Measurements from ENCODE around the gene SLC2A9.
A peak's percentile ranks its signal among the peaks of the same experiment; 100 is the strongest.

The SLC2A9 gene

GRCh38 chr4:10047967-10048366, 26.7 kb upstream of the SLC2A9 start:
- Histone ChIP-seq H3K4ac (ENCODE audit: low read depth, low read length) (no peak overlapping the region), H2BK120ac (ENCODE audit: insufficient read depth, low read length, poor library complexity) (no peak overlapping the region), H2AFZ (ENCODE audit: insufficient read depth, low read length, poor library complexity) (no peak overlapping the region), H3K4me3 (ENCODE audit: low read depth, low read length) (no peak overlapping the region), H3K36me3 (ENCODE audit: control insufficient read depth in 1 of 2, insufficient read depth in 2 of 2, low read length in 2 of 2) (no peaks in the 10 kb centered on the region), H4K91ac (ENCODE audit: low read depth, low read length) (no peak overlapping the region), H3K4me2 (ENCODE audit: low read length) (no peak overlapping the region), H4K8ac (ENCODE audit: low read depth, low read length) (no peak overlapping the region), H3K14ac (ENCODE audit: low read length) (no peak overlapping the region), H3K18ac (ENCODE audit: low read length) (no peak overlapping the region), H3K79me2 (ENCODE audit: control insufficient read depth, insufficient read depth, low read length, poor library complexity) (no peaks in the 10 kb centered on the region), H2AK5ac (ENCODE audit: low read length) (no peak overlapping the region), H3K27ac (ENCODE audit: low read depth, low read length) (no peak overlapping the region), H3K4me1 (ENCODE audit: control insufficient read depth in 1 of 2, insufficient read depth in 2 of 2, low read length in 2 of 2) (peaks cover 8 to 17% of the 10 kb centered on the region in 2 experiments), H2BK12ac (ENCODE audit: low read length) (no peak overlapping the region), H3K9me3 (ENCODE audit: insufficient read depth, low read depth, low read length) (no peaks in the 10 kb centered on the region), H4K12ac (ENCODE audit: low read depth, low read length) (no peak overlapping the region), H3K27me3 (ENCODE audit: insufficient read depth, low read length) (no peaks in the 10 kb centered on the region), H3K79me1 (ENCODE audit: low read length) (no peaks in the 10 kb centered on the region), H2BK5ac (ENCODE audit: low read depth, low read length, poor library complexity) (no peak overlapping the region), H3K23ac (ENCODE audit: low read length) (no peak overlapping the region), H3K9ac (ENCODE audit: low read length) (no peak overlapping the region)
- no peak for DNase-seq
- no CpG with 5 or more reads among the region's 5 CpGs for WGBS (ENCODE audit: extremely low coverage, insufficient coverage, insufficient read length)

DNA sequence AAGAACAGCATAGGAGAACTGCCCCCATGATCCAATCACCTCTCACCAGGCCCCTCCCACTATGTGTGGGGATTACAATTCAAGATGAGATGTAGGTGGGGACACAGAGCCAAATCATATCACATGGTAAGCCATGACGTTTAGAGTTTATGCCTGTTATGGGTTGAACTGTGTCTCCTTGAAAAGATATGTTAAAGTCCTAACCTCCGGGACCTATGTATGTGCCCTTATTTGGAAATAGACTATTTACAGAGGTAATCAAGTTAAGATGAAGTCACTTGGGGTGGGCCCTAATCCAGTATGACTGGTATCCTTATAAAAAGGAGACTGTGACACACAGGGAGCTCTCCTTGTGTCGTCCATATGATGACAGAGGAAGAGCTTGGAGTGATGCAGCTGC, 25.2 kb upstream of the SLC2A9 start:
- no peak overlapping the region for H3K4ac ChIP-seq (ENCODE audit: low read depth, low read length)
- H2AK5ac ChIP-seq (ENCODE audit: low read length), result no peak overlapping the region
- DNase-seq, result no peak
- H2BK120ac ChIP-seq (ENCODE audit: insufficient read depth, low read length, poor library complexity), result no peak overlapping the region
- H3K14ac ChIP-seq (ENCODE audit: low read length), result no peak overlapping the region
- H3K36me3 ChIP-seq (ENCODE audit: control insufficient read depth in 1 of 2, insufficient read depth in 2 of 2, low read length in 2 of 2), result no peaks in the 10 kb centered on the region
- no peak overlapping the region for H3K27ac ChIP-seq (ENCODE audit: low read depth, low read length)
- H4K12ac ChIP-seq (ENCODE audit: low read depth, low read length), result no peak overlapping the region
- no peak overlapping the region for H2BK12ac ChIP-seq (ENCODE audit: low read length)
- no peaks in the 10 kb centered on the region for H3K79me2 ChIP-seq (ENCODE audit: control insufficient read depth, insufficient read depth, low read length, poor library complexity)
- H3K79me1 ChIP-seq (ENCODE audit: low read length), result no peaks in the 10 kb centered on the region
- WGBS (ENCODE audit: extremely low coverage, insufficient coverage, insufficient read length), result no CpG with 5 or more reads among the region's 3 CpGs
- no peak overlapping the region for H4K8ac ChIP-seq (ENCODE audit: low read depth, low read length)
- H3K27me3 ChIP-seq (ENCODE audit: insufficient read depth, low read length), result no peaks in the 10 kb centered on the region
- no peak overlapping the region for H2BK5ac ChIP-seq (ENCODE audit: low read depth, low read length, poor library complexity)
- H2AFZ ChIP-seq (ENCODE audit: insufficient read depth, low read length, poor library complexity), result no peak overlapping the region
- H3K18ac ChIP-seq (ENCODE audit: low read length), result no peak overlapping the region
- H3K23ac ChIP-seq (ENCODE audit: low read length), result no peak overlapping the region
- H3K9me3 ChIP-seq (ENCODE audit: insufficient read depth, low read depth, low read length), result no peaks in the 10 kb centered on the region
- no peak overlapping the region for H3K9ac ChIP-seq (ENCODE audit: low read length)
- H3K4me1 ChIP-seq (ENCODE audit: control insufficient read depth in 1 of 2, insufficient read depth in 2 of 2, low read length in 2 of 2), result peaks cover 8 to 17% of the 10 kb centered on the region in 2 experiments
- H3K4me2 ChIP-seq (ENCODE audit: low read length), result no peak overlapping the region
- no peak overlapping the region for H3K4me3 ChIP-seq (ENCODE audit: low read depth, low read length)
- H4K91ac ChIP-seq (ENCODE audit: low read depth, low read length), result no peak overlapping the region

- Histone ChIP-seq H4K12ac (ENCODE audit: low read depth, low read length) (no peak overlapping the region), H2AFZ (ENCODE audit: insufficient read depth, low read length, poor library complexity) (no peak overlapping the region), H2AK5ac (ENCODE audit: low read length) (no peak overlapping the region), H3K4ac (ENCODE audit: low read depth, low read length) (no peak overlapping the region), H3K36me3 (ENCODE audit: control insufficient read depth in 1 of 2, insufficient read depth in 2 of 2, low read length in 2 of 2) (no peaks in the 10 kb centered on the region), H3K18ac (ENCODE audit: low read length) (no peak overlapping the region), H3K79me1 (ENCODE audit: low read length) (no peaks in the 10 kb centered on the region), H3K23ac (ENCODE audit: low read length) (no peak overlapping the region), H3K4me2 (ENCODE audit: low read length) (no peak overlapping the region), H3K4me1 (ENCODE audit: control insufficient read depth in 1 of 2, insufficient read depth in 2 of 2, low read length in 2 of 2) (peaks cover 8 to 13% of the 10 kb centered on the region in 2 experiments), H3K27me3 (ENCODE audit: insufficient read depth, low read length) (no peaks in the 10 kb centered on the region), H2BK120ac (ENCODE audit: insufficient read depth, low read length, poor library complexity) (no peak overlapping the region), H4K91ac (ENCODE audit: low read depth, low read length) (no peak overlapping the region), H4K8ac (ENCODE audit: low read depth, low read length) (no peak overlapping the region), H3K9me3 (ENCODE audit: insufficient read depth, low read depth, low read length) (no peaks in the 10 kb centered on the region), H3K27ac (ENCODE audit: low read depth, low read length) (no peak overlapping the region), H3K9ac (ENCODE audit: low read length) (no peak overlapping the region), H3K4me3 (ENCODE audit: low read depth, low read length) (no peak overlapping the region), H3K14ac (ENCODE audit: low read length) (no peak overlapping the region), H3K79me2 (ENCODE audit: control insufficient read depth, insufficient read depth, low read length, poor library complexity) (no peaks in the 10 kb centered on the region), H2BK5ac (ENCODE audit: low read depth, low read length, poor library complexity) (no peak overlapping the region), H2BK12ac (ENCODE audit: low read length) (no peak overlapping the region)
- WGBS (ENCODE audit: extremely low coverage, insufficient coverage, insufficient read length), result no CpG with 5 or more reads among the region's 1 CpG
- peak in 1 of 2 donors; percentile 60 for DNase-seq
These were observed 24.2 kb upstream of the SLC2A9 start for GRCh38 chr4:10045481-10045880.

- Histone ChIP-seq H3K4ac (ENCODE audit: low read depth, low read length) (no peak overlapping the region), H3K9ac (ENCODE audit: low read length) (no peak overlapping the region), H4K12ac (ENCODE audit: low read depth, low read length) (no peak overlapping the region), H3K36me3 (ENCODE audit: control insufficient read depth in 1 of 2, insufficient read depth in 2 of 2, low read length in 2 of 2) (no peaks in the 10 kb centered on the region), H2BK120ac (ENCODE audit: insufficient read depth, low read length, poor library complexity) (no peak overlapping the region), H3K27me3 (ENCODE audit: insufficient read depth, low read length) (no peaks in the 10 kb centered on the region), H4K8ac (ENCODE audit: low read depth, low read length) (no peak overlapping the region), H3K79me1 (ENCODE audit: low read length) (no peaks in the 10 kb centered on the region), H3K9me3 (ENCODE audit: insufficient read depth, low read depth, low read length) (no peaks in the 10 kb centered on the region), H3K79me2 (ENCODE audit: control insufficient read depth, insufficient read depth, low read length, poor library complexity) (no peaks in the 10 kb centered on the region), H3K18ac (ENCODE audit: low read length) (no peak overlapping the region), H3K27ac (ENCODE audit: low read depth, low read length) (no peak overlapping the region), H3K14ac (ENCODE audit: low read length) (no peak overlapping the region), H2BK5ac (ENCODE audit: low read depth, low read length, poor library complexity) (no peak overlapping the region), H2BK12ac (ENCODE audit: low read length) (no peak overlapping the region), H3K23ac (ENCODE audit: low read length) (no peak overlapping the region), H3K4me3 (ENCODE audit: low read depth, low read length) (no peak overlapping the region), H4K91ac (ENCODE audit: low read depth, low read length) (no peak overlapping the region), H2AFZ (ENCODE audit: insufficient read depth, low read length, poor library complexity) (no peak overlapping the region), H3K4me2 (ENCODE audit: low read length) (no peak overlapping the region), H3K4me1 (ENCODE audit: control insufficient read depth in 1 of 2, insufficient read depth in 2 of 2, low read length in 2 of 2) (no peaks in the 10 kb centered on the region), H2AK5ac (ENCODE audit: low read length) (no peak overlapping the region)
- WGBS (ENCODE audit: extremely low coverage, insufficient coverage, insufficient read length), result no CpG with 5 or more reads among the region's 6 CpGs
- no peak for DNase-seq
These were observed 19.7 kb upstream of the SLC2A9 start for GRCh38 chr4:10041036-10041435.
